Glutamatergic neuron (in vitro differentiated cells): ENCODE results near the gene VWA8. TPM values are rescaled to one million over a fixed set of nuclear protein-coding genes. Genes with fewer than 3 reads are reported as not detected.

Experiments
- DNase-seq: peaks from one replicate; pipeline ENCODE4 v3.0.0; 2022
- H3K27ac Mint-ChIP-seq: one replicate; pipeline ENCODE4 v1.8.0; 2020; ENCODE audit warnings: mild to moderate bottlenecking, mixed read lengths, inconsistent platforms; ENCODE audit not compliant: unreplicated experiment
- H3K27me3 Mint-ChIP-seq: one replicate; pipeline ENCODE4 v1.8.0; 2020; ENCODE audit warnings: mild to moderate bottlenecking, moderate library complexity, mixed read lengths, inconsistent platforms; ENCODE audit not compliant: unreplicated experiment
- H3K36me3 Mint-ChIP-seq: one replicate; pipeline ENCODE4 v1.8.0; 2020; ENCODE audit warnings: mild to moderate bottlenecking, mixed read lengths, inconsistent platforms; ENCODE audit not compliant: unreplicated experiment
- H3K4me1 Mint-ChIP-seq: one replicate; pipeline ENCODE4 v1.8.0; 2020; ENCODE audit warnings: mild to moderate bottlenecking, low read depth, mixed read lengths, inconsistent platforms; ENCODE audit not compliant: unreplicated experiment
- H3K4me3 Mint-ChIP-seq: one replicate; pipeline ENCODE4 v1.8.0; 2020; ENCODE audit warnings: mild to moderate bottlenecking, mixed read lengths, inconsistent platforms; ENCODE audit not compliant: unreplicated experiment
- H3K9me3 Mint-ChIP-seq: one replicate; pipeline ENCODE4 v1.8.0; 2020; ENCODE audit warnings: mild to moderate bottlenecking, moderate library complexity, mixed read lengths, inconsistent platforms; ENCODE audit not compliant: unreplicated experiment
- CTCF ChIP-seq: fragments of 200-600 bp; sonication (generic); IDR thresholded peaks from one replicate; pipeline ENCODE4 v1.5.0; 2021; ENCODE audit not compliant: partially characterized antibody, unreplicated experiment
- long read RNA-seq: library from polyadenylated mRNA; unstranded; transcript quantifications from one replicate; pipeline ENCODE4 v2.0.0, GENCODE V29; 2020; ENCODE audit not compliant: unreplicated experiment
- total RNA-seq: library from RNA; stranded (reverse); fragmentation: NEBNext Ultra II Directional; extraction: Animal tissue kit (Norgen Biotek cat#: 25700); gene quantifications from one replicate; pipeline ENCODE4 v1.2.1, GENCODE V29; 2021; ENCODE audit not compliant: unreplicated experiment

Gene VWA8
- 16.4 TPM for total RNA-seq
- long read RNA-seq, partial matches to known transcripts: 0 of 3 reads
- long read RNA-seq, other reads (novel, unspliced or antisense): 3 of 3 reads

GRCh38 chr13:41960637-41961465 lies at the start of gene VWA8:
TSS of gene VWA8 (minus strand) at chr13:41961109. CDS start at chr13:41961015, 94 bp downstream.
- H3K27ac Mint-ChIP-seq: peak within 1 kb of the TSS; percentile 89
- peaks cover 6% of the 10 kb centered on the region for H3K4me1 Mint-ChIP-seq
- peak; percentile 87 for DNase-seq
- no peaks in the 10 kb centered on the region for H3K9me3 Mint-ChIP-seq
- H3K4me3 Mint-ChIP-seq: peak within 1 kb of the TSS; percentile 94
- peaks cover 8% of the 10 kb centered on the region for H3K27me3 Mint-ChIP-seq
- H3K36me3 Mint-ChIP-seq: no peaks in the 10 kb centered on the region
- TF ChIP-seq CTCF: no peak

DNA sequence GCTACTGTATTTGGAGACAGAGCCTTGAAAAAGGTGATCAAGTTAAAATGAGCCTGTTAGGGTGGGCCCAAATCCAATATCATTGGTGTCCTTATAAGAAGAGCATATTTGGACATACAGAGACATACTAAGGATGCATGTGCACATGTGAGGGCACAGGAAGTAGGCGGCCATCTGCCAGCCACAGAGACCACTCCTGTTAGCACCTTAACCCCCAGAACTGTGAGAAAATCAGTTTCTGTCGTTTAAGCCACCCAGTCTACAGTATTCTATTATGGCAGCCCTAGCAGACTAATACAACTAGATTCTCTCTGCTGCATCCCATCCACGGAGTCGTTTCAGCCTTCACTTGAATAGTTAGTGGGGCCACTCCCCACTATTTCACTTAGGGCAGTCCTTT lies 48.1 kb upstream of the VWA8 start:
- Mint-ChIP-seq H3K4me3 (no peak overlapping the region), H3K27ac (no peak overlapping the region), H3K9me3 (no peaks in the 10 kb centered on the region), H3K36me3 (no peaks in the 10 kb centered on the region), H3K4me1 (no peaks in the 10 kb centered on the region), H3K27me3 (peaks cover 2% of the 10 kb centered on the region)
- DNase-seq: no peak
- no peak for TF ChIP-seq CTCF

DNA sequence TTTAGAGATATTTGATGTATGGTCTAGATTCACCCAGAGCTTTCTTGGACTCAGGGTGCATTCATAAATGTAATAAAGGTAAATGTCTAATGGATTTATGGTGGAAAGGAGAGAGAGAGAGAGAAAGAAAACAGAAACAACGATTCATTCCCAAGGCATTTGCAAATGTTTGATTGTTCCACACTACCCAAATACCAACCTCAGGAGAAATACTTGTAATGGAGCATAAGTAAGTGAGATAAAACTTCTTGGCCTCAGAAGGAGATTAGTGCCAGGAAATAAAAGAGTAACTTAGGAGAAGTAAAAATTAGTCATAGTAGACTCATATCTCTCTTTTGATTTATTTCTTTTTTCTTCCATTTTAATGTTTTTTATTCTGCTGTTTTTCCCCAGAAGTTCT lies 46.9 kb upstream of the VWA8 start:
- DNase-seq: no peak
- H3K9me3 Mint-ChIP-seq: no peaks in the 10 kb centered on the region
- H3K36me3 Mint-ChIP-seq: no peaks in the 10 kb centered on the region
- H3K27me3 Mint-ChIP-seq: peaks cover 2% of the 10 kb centered on the region
- H3K4me1 Mint-ChIP-seq: no peaks in the 10 kb centered on the region
- no peak for TF ChIP-seq CTCF
- no peak overlapping the region for H3K27ac Mint-ChIP-seq
- no peak overlapping the region for H3K4me3 Mint-ChIP-seq

DNA sequence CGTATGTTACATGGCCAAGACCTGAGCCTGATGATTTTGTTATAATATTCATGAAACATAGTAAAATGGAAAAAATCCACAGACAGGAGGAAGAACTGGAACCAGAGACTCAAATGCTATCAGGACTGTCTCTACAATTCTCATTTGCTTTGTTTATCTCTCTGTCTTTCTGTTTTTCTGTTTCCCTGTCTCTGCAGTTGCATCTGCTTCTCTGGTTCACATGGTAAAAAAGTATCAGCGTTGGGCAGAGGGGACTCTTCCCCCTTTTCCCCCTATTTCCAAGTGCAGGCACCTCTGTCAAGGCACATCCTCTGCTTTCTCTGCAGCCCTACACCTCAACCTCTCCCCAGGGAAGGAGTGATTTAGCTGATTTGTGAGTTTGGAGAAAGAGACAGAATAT lies 41.2 kb upstream of the VWA8 start:
- Mint-ChIP-seq H3K36me3 (peaks cover 4% of the 10 kb centered on the region), H3K27ac (no peak overlapping the region), H3K4me3 (no peak overlapping the region), H3K9me3 (no peaks in the 10 kb centered on the region), H3K27me3 (no peaks in the 10 kb centered on the region), H3K4me1 (no peaks in the 10 kb centered on the region)
- DNase-seq: no peak
- no peak for TF ChIP-seq CTCF

DNA sequence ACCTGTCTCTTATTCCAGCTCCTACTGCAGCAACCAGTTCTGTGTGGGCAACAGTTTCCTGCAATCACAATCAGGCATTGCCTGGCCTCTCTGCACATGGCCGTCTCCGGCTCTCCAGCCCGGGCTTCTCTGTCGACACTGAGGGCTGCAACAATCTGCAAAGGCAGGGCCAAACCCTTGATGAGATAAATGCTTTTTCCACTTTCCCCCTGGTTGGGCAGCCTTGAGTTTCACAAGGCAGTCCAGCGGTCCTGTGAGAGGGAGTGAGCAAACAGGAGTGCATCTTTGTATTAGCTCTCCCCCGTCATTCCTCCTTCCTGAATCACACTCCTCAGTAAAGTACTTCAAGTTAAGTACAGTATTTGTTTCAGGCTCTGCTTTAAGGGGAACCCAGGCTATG lies 40.7 kb upstream of the VWA8 start:
- H3K4me1 Mint-ChIP-seq: no peaks in the 10 kb centered on the region
- H3K9me3 Mint-ChIP-seq: no peaks in the 10 kb centered on the region
- no peak for DNase-seq
- H3K4me3 Mint-ChIP-seq: no peak overlapping the region
- no peaks in the 10 kb centered on the region for H3K27me3 Mint-ChIP-seq
- H3K27ac Mint-ChIP-seq: no peak overlapping the region
- peaks cover 4% of the 10 kb centered on the region for H3K36me3 Mint-ChIP-seq
- TF ChIP-seq CTCF: no peak
